NCI-H2196 treated with DMSO at 0.1 percent for 48 hours (cell line): Measurements from ENCODE around the gene ELMO1.

Source experiments
- DNase-seq: peaks from one replicate; lab custom pipeline; 2025; ENCODE audit not compliant: unreplicated experiment; lab: John Stamatoyannopoulos, UW

Gene ELMO1

GRCh38 chr7:36937754-36938563, 510.7 kb downstream of the ELMO1 start:
- no peak for DNase-seq

- no peak for DNase-seq
Observed at GRCh38 chr7:36931892-36932291, 516.8 kb downstream of the ELMO1 start.

DNA sequence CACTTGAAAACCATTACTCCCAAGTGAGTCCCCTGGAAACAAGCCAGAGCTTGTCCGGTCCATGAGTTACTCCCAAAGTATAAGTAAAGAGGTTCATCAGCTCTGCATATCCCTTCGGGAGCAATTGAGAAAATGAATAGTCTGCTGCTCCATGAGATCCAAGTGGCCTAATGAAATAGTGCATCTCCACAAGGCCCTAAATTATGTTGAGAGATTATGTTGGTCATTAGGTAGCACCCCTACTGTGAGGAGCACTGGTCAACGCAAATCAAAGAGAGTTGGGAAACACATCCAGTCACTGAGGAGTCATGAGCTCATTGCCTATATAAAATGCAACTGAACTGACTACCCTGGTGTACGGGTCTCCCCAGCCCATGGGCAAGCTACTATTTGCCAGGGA, 518.9 kb downstream of the ELMO1 start:
- no peak for DNase-seq

DNA sequence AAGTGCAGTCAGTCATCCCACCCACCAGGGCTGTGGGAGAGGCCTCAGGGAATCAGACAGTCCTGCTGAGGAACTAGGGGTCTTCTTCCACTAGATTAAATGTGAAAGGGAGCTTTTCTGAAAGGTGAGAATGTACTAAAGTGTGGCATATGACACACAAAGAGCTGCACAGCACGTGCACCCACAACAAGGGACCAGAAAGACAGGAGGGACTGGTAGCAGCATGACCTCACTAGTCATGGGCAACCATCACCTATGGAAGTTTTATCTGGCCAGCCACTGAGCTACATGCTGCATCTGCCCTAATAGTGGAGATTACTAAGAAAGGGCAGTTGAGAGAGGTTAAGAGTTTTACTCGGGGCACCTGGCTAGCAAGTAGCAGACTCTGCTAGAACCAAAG, 519.9 kb downstream of the ELMO1 start:
- no peak for DNase-seq

GRCh38 chr7:36928311-36928710, 520.4 kb downstream of the ELMO1 start:
- DNase-seq: no peak

DNA sequence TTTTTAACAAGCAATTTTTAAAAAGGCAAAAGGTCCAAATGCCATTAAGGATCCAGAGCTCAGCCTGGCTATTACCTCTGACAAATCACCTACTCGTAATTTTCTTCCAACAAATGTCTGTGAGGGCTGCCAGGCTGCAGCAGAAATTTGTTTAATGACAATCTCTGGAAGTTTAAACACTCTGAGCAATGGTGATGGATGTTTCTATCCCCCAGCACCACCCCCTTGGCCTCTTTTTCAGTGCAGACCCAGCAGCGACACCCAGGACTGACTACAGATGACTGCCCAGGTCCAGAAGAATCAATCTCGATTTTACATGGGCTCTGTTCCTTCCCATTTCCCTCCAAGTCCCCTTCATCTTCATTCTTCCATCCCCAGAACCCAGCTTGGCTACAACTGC, 523.0 kb downstream of the ELMO1 start:
- DNase-seq: no peak

- no peak for DNase-seq
Observed at GRCh38 chr7:36925207-36925606, 523.5 kb downstream of the ELMO1 start.

DNA sequence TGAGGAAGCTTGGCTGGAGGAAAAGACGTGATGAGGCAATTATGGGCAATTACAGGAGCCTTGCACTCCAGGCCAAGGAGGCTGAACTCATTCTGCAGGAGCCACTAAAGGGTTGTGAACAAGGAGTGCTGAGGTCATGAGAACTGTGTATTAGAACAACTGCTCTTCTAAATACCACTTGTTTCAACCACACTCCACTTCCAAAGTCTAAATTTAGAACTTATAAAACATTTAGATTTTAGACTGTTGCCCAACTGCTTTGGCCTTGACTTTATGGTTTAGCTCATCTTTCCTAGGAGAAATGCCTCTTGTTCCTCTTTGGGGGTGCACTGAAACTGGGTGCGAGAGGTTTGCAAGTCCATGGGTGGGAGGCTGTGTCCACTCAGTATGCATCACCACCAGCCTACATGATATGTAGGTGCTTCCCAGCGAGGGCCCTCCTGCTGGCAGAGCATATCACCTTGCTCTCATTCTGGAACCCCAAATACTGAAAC, 524.7 kb downstream of the ELMO1 start:
- no peak for DNase-seq

DNA sequence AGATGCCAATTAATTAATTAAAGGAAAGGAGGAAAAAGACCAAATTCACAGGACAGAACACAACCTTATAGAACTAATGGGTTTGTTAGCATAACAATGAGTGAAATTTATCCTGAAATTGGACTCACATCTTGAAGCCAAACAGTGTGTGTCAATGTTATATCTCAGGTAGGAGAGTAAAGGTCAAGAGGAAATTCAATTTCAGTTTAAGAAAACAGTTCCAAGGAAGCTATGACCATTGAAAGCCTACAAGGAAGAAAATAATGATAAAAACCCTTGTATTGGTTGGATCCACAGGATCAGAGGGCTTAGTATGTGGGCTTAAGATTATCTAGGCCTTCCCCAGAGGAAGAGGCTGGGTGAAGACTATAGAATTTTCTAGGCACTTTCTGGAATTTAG, 525.5 kb downstream of the ELMO1 start:
- DNase-seq: no peak

- DNase-seq: no peak
Observed at GRCh38 chr7:36920433-36920832, 528.2 kb downstream of the ELMO1 start.

DNA sequence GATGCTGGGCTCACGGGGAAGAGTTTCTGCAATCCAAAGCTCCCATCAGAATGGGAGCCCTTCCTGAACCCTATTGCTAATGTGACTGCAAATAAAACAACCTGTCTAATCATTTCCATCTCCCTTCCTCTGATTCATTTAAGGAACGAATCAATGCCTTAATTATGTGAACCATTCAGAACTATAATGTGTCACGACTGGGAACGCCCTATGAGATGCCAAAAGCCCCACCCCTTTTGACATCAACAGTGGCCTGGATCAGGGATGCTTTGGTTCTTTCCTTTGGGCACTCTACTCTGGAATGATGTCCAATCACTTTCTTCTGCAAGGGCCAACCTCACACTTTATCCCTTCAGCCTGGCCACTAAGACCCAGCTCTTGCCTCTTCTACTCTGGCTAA, 528.9 kb downstream of the ELMO1 start:
- DNase-seq: no peak

GRCh38 chr7:36918591-36918990, 530.1 kb downstream of the ELMO1 start:
- DNase-seq: no peak

DNA sequence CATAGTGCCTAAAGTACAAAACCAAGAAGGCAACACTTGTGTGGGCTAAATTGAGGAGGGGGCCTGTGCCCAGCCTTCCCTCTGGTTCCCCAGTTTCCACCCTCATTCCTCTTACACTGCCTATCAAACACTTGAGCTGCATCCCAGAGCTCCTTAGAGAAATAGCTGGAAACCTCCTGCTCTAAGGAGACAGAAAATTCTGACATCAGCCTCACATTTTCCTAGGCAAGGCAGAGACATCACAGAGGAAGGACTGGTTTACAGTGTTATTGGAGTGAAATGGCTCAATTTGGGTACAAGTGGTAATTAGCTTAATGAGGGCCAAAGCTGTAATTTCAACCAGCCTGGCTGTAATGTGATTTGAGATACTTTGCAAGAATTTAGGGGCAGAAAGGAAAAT, 532.0 kb downstream of the ELMO1 start:
- DNase-seq: no peak

DNA sequence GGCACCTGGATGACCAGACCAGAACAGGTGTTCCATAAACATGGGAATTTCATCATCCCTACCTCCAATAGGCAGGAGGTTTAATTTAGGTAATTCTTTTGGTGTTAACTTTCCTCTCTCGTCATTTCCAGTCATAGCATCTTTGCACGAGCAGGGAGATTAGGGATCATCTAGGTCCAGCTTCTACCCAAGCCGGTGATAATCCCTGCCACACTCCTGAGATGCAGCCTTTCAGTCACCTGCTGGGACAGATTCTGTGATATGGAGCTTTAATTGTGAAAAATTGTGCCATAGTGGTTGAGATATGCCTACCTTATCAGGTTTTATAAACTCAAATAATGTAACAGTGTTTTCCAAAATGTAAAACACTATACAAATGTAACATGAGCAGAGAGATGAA, 532.5 kb downstream of the ELMO1 start:
- DNase-seq: no peak

DNA sequence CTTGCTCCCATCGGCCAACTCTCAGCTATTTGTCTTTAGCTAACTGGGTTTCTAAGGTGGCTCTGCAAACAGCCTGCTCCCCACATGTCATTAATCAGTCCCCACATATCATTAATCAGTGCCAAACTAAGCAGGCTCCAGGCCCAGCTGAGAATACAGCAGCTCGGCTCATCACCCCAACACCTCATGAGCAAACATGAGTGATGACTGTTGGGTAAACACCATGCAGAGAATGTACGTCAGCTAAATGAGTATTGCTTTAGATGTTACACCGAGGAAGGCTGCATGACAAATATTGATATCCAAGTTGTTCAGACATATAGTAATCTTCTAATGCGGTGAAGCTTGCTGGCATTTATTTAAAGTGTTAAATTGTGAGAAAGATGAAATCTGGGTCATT, 536.9 kb downstream of the ELMO1 start:
- DNase-seq: no peak

DNA sequence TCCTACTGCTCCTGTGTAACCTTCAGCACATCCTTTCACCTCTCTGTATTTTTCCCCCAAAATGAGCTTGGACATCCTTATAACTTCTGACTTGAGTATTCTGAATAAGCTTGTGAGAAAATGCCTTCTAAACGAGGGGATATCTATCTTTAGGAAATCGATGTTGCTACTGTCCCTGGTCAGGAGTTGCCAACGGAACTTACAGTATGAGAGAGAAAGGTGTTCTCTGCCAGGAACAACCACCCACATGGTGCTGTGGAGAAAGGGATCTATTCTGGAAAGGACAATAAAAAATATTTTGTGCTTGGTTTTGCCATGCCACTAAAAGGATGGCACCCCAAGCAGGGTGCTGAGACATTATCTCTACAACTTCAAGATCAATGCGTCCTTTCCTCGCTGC, 537.8 kb downstream of the ELMO1 start:
- DNase-seq: no peak

DNA sequence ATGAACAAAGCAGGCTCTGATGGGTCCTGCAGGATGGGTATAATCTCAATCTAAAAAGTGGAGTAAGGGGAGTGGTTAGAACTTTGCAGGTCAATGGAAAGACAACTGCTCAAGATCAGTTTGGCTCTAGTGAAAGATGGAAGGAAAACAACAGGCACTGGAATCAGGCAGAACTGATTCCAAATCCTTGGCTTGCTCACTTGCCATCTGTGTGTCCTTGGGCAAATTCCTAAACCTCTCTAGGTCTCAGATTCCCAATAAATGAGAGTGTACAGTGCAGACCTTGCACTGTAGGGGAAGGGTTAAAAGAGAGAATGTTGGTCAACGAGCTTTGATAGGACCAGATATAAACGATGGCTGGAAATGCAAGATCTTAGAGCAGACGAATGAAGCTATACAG, 538.3 kb downstream of the ELMO1 start:
- no peak for DNase-seq

GRCh38 chr7:36906956-36907635, 541.6 kb downstream of the ELMO1 start:
- DNase-seq: no peak

DNA sequence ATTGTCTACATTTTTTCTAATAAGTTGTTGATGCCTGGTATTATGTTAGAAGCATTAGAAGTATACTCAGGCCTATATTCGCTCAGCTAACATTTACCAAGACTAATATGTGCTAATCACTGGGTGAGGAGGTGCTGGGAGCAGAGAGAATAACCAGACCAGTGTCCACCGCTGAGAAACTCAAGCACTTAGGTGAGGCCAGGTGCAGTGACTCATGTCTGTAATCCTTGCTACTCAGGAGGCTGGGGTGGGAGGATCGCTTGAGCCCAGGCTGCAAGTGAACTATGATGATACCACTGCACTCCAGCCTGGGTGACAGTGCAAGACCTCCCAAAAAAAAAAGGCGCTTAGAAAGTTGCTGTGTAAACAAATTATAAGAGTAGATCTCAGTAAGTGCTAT, 542.2 kb downstream of the ELMO1 start:
- no peak for DNase-seq

- no peak for DNase-seq
Observed at GRCh38 chr7:36905841-36906240, 542.8 kb downstream of the ELMO1 start.

DNA sequence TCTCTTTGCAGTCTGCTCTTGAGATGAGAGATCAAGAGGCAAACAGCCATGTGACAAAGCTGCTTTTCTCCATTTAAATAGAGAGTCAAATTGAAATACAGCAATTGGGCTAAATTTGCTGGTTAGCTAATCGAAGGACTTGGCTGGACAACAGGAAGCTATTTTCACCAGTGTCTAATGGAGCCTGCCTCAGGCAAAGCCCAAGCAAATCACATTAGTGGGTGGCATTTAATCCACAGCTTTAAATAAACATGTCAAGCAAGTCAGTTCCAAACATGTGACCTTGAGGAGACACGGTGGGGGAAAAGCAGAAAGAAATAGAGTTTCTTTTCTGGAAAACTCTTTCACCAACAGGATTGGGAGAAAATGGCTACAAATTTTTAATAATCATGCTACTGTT, 543.9 kb downstream of the ELMO1 start:
- no peak for DNase-seq

GRCh38 chr7:36904101-36904500, 544.6 kb downstream of the ELMO1 start:
- DNase-seq: no peak
